NCI-H1048 (cell line): ENCODE data around the gene TMEM222.
"Not testable (repeated sequence)": the region's sequence is repeated elsewhere in the genome, so short reads cannot be mapped to it uniquely, and the experiment has no call there.

Source experiments
- DNase-seq: peaks from one replicate; lab custom pipeline; 2025; lab: John Stamatoyannopoulos, UW

TMEM222 gene

DNA sequence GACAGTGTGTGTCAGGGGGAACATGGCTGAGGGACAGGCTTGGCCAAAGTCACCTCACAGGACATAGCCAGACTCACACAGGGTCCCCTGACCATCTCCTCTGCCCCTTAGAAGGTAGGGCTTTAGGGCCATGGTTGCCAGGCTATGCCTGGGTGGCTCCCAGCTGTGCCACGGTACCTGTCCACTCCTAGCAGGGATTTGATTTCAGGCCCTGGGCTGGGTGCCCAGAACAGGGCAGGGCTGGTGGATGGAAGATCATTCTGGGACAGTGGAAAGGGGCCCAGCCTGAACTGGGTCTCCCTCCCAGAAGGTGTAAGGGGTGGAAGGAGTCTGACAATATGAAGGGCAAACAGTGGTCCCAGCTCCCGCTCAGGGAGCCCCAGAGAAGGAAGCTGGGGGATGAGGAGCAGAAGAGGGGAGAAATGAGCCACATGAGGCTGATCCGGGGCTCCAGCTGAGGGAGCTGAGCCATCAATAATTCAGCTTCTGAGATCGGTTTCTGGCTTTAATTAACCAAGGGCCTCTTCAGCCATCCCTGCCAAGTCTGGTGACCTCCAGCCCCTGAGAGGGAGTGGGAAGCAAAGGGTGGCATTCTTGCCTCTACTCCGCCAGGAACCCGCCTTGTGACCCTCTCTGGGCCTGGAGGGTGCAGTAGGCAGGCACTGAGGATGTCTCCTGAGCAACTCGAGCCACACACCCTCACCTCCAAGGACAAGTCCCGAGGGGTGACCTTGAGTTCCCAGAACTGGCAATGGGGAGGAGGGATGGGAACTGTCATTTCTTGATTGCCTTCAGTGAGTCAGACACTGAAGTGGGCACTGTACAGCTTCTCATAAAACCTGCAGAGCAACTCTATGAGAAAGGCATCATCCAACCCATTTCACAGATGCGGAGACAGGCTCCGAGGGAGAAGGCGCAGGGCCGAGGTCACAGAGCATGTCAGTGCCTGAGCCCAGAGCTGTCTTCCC lies 59.1 kb downstream of the TMEM222 start:
- no peak for DNase-seq

DNA sequence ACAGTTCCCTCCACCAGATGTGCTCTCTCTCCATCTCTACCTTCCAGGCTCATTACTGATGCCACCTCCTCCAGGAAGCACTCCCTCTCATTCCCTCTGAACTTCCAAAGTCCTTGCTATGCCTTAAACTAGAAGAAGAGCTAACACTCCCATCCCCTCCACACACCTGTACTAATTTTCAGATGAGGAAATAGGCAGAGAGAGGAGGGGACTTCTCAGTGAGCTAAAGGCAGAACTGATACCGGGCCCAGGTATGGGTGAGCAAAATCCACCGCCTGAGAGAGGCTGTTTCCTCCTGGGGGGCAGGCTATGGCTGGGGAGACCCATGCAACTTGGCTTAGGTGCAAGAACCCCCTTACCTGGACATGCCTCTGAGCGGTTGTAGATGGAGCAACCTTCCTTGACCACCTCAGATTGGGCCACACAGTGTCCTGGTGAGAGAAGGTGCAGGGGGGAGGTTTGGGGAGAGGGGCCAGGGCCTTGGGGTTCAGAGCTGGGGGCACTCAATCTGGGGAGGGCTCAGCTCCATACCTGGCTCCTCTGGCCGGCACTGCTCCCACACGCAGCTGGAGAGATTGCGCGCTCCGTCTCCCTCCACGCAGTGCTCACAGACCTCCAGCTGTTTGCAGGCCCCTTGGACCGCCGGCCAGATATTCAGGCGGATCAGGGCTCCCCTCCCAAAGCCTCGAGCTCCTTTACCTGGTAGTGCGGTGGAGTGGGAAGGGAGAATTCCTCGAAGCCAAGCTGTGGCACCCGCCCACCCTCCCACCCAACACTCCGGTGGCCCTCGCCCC lies 60.2 kb downstream of the TMEM222 start:
- no peak for DNase-seq

DNA sequence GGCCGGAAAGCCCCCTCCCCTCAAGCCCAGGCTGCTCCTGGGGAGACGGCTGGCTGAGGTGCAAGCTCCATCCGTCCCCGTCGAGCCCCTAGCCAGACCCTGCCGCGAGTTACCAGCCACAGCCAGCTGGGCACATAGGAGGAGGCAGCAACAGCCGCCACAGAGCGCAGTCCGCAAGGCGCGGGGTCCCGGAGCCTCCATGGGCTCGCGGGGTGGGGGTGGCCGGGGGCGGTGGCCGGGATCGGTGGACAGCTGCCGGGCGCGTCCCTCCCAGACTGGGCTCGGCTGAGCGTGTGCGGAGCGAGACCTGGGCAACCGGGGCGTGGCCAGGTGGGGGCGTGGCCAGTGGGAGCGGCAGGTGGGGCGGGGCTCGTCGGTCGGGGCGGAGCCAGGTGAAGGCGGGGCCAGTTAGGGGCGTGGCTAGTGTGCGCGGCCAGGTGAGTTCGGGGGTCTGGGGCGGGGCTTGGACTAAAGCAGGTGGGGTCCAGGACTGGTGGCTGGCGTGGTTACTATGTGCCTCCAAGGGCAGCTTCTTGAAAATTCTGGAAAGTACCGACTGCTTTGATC lies 61.2 kb downstream of the TMEM222 start, which contains the start of gene CD164L2:
TSS of gene CD164L2 (minus strand) at position 295 of the 567 bp plus-strand sequence. CDS start at position 201, 94 bp downstream.
- DNase-seq: peak; percentile 39

DNA sequence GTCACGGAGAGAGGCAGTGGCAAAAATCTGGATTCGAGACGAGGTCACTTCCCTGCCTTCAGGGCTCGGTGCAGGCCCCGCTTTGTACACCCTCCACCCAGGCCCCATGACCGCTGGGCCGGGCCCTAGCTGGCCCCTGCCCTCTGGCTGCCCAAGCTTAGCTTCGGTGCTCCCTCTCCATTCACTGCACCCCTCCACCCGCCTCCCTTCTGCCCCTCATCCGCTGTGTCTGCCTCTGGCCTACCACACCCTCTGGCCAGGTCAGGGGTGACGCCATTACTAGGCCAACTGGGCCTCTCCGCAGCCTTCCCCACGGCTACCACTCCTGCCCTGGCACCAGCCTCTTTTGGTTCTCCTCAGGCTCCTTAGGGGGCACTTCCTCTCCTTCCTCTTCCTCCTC lies 61.7 kb downstream of the TMEM222 start:
- DNase-seq: no peak

DNA sequence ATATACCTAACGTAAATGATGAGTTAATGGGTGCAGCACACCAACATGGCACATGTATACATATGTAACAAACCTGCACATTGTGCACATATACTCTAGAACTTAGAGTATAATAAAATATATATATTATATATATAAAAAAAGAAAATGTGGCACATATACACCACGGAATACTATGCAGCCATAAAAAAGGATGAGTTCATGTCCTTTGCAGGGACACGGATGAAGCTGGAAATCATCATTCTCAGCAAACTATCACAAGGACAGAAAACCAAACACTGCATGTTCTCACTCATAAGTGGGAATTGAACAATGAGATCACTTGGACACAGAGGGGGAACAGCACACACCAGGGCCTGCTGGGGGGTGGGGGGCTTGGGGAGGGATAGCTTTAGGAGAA lies 62.8 kb downstream of the TMEM222 start:
- DNase-seq: not testable (repeated sequence)
